GM10266 (cell line): Measurements from ENCODE around the gene ZNF652.

Experiments used
- DNase-seq: peaks from one replicate; pipeline ENCODE4 v3.0.0; 2012; ENCODE audit errors: extremely low spot score
- TF ChIP-seq, protein P1 (sequence below): IDR thresholded peaks from 2 replicates; pipeline ENCODE4 v1.5.1; 2012; ENCODE audit warnings: mild to moderate bottlenecking, low read depth; ENCODE audit not compliant: control insufficient read depth, insufficient read depth; ENCODE audit errors: missing control alignments

Gene ZNF652

DNA sequence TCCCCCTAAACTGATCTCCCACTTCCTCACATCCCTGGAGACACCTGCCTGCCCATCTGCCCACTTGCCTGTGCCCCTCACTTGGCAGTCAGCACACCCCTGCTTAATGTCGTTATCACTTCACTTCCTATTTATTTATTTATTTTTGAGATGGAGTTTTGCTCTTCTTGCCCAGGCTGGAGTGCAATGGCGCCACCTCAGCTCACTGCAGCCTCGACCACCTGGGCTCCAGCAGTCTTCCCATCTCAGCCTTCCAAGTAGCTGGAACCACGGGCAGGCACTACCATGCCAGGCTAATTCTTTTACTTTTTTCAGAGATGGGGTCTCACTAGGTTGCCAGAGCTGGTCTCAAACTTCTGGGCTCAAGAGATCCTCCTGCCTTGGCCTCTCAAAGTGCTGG is 108.0 kb downstream of the ZNF652 start:
- TF ChIP-seq, protein P1, sequence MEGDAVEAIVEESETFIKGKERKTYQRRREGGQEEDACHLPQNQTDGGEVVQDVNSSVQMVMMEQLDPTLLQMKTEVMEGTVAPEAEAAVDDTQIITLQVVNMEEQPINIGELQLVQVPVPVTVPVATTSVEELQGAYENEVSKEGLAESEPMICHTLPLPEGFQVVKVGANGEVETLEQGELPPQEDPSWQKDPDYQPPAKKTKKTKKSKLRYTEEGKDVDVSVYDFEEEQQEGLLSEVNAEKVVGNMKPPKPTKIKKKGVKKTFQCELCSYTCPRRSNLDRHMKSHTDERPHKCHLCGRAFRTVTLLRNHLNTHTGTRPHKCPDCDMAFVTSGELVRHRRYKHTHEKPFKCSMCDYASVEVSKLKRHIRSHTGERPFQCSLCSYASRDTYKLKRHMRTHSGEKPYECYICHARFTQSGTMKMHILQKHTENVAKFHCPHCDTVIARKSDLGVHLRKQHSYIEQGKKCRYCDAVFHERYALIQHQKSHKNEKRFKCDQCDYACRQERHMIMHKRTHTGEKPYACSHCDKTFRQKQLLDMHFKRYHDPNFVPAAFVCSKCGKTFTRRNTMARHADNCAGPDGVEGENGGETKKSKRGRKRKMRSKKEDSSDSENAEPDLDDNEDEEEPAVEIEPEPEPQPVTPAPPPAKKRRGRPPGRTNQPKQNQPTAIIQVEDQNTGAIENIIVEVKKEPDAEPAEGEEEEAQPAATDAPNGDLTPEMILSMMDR, result no peak
- no peak for DNase-seq

DNA sequence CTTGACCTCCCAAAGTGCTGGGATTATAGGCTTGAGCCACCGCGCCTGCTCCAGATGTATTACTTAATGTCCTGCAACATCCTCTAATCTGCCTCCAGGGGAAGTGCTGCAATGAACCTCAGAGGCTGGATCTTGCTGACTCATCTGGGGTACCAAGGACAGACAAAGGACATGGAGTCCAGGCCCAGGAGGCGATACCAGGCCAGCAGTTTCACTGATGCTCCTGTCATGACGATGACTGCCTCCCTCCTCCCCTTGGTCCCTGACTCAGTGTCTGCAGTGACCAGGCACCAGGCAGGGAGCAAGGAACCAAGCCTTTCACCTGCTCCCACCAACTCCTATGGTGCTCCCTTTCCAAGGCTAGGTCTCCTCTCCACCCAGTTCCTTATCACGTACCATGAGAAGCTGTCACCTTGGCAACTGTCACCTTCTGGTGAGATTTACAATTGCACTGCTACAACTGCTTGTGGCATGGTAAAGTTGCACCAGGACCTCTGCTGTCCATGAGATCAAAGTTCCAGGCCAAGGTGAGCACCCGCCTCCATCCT is 109.8 kb downstream of the ZNF652 start:
- DNase-seq, result no peak
- TF ChIP-seq, protein P1, result no peak

DNA sequence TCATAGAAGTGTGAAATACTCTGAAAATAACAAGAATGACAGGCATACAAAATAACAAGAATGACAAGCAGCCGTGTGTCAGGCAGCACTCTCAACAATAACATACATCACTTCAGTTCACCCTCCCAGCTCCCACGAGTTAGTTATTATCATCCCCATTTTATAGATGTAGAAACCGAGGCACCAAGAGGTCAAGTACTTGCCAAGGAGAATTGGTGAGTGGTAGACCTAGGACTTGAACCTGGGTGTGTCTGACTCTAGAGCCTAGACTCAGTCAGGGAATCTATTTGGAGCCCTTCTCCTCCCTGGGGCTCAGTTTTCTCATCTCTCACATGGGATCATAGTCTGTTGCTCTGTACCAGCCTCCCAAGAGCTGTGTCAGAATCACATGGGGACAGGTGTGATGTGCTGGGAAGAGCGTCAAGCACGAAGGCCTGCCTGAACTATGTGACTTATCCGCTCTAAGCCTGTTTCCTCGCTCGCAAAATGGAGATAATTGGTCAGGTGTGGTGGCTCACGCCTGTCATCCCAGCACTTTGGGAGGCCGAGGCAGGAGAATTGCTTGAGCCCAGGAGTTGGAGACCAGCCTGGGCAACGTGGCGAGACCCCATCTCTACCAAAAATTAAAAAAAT is 112.0 kb downstream of the ZNF652 start:
- TF ChIP-seq, protein P1, result no peak
- DNase-seq, result no peak

DNA sequence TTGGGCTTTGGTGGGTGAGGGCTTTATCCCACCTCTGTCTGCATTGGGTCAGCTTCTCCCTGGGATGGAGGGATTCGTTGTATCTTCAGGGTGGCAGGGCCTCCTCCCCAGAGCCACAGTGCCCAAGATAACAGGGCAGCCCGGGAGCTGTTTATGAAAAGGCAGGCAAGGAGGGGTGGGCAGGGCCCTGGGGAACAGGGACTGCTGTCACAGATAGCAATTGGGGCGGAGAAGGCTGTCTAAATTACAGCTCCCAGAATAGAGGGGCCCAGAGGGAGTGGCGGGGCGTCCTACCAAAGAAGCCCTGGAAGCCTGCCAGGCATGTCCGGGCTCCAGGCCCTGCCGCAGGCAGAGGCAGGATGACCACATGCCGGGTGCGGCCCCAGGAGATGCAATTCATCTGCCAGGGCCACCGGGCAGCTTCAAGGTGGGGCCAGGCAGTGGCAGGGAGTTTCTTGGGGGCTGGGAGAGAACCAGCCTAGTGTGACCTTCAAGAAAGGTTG is 112.7 kb downstream of the ZNF652 start:
- DNase-seq, result no peak
- TF ChIP-seq, protein P1, result no peak

DNA sequence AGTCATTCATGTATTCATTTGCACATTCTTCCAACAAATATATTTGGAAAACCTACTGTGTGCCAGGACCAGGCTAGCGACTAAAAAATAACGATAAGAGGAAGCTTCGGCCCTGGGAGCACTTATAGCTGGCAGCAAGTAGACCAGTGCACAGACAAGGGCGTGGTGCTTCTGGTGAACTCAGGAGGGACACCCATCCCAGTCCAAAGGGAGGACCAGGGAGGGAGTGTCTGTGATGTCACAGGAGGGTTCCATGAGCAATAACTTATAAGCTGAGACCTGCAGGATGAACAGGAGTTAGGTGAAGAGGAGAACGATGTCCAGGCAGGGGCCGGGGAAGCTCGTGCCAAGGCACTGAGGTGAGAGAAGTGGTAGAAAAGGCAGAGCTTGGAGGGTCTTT is 114.1 kb downstream of the ZNF652 start:
- DNase-seq, result no peak
- TF ChIP-seq, protein P1, result no peak

DNA sequence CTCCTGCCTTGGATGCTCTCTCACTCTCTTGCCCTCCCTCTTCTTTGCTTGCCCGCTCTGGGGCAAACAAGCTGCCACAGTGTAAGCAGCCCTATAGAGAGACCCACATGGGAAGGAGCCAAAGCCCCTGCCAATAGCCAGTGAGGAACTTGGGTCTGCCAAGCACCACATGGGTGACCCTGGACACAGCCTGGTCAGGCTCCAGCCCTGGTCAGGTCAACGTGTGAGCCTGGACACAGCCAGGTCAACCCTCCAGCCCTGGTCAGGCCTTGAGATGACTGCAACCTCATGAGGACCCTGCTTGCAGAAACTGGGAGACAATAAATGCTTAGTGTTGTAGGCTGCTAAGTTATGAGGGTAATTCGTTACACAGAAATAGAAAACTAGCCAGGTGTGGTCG is 117.2 kb downstream of the ZNF652 start:
- no peak for DNase-seq
- TF ChIP-seq, protein P1, result no peak
